Forelimb muscle (tissue), 1 donor: Measurements from ENCODE around the gene ZNF860. TPM values are rescaled to one million over a fixed set of nuclear protein-coding genes. Genes with fewer than 3 reads are reported as not detected.

Source experiments
- polyA plus RNA-seq: library from polyadenylated mRNA; unstranded; fragments of 120-200 nt; gene quantifications from one replicate; pipeline ENCODE4 v1.2.1, GENCODE V29; 2013; ENCODE audit not compliant: insufficient read length

Gene ZNF860
- polyA plus RNA-seq, 1 donor, result 0.47 TPM

Other genes with a start within 250 kb of the ZNF860 start
- gene OSBPL10, start 488 bp upstream of the ZNF860 start, polyA plus RNA-seq, result 6.8 TPM
- 43.4 TPM for gene GPD1L, start 124.9 kb downstream of the ZNF860 start, polyA plus RNA-seq